Activated naive CD4-positive, alpha-beta T cell treated with anti-CD3 and anti-CD28 coated beads for 36 hours (primary cell): ENCODE measurements around the gene ATAD1. TPM values are rescaled to one million over a fixed set of nuclear protein-coding genes. Genes with fewer than 3 reads are reported as not detected.
"Not testable (repeated sequence)": the region's sequence is repeated elsewhere in the genome, so short reads cannot be mapped to it uniquely, and the experiment has no call there.

ENCODE experiments used
- CTCF ChIA-PET: fragments of 350-600 bp; sonication (Branson Sonifier 250); formaldehyde crosslinking; loops from one replicate; lab custom pipeline; 2021; ENCODE audit warnings: antibody characterized with exemption; lab: Charles Lee
- DNase-seq: peaks from one replicate; pipeline ENCODE4 v3.0.0-alpha.2; 2020
- H3K27ac Mint-ChIP-seq: one replicate; pipeline ENCODE4 v1.8.0; 2021; ENCODE audit warnings: mild to moderate bottlenecking, mixed read lengths
- H3K27me3 Mint-ChIP-seq: one replicate; pipeline ENCODE4 v1.8.0; 2021; ENCODE audit warnings: low read depth, mixed read lengths
- H3K36me3 Mint-ChIP-seq: one replicate; pipeline ENCODE4 v1.8.0; 2021; ENCODE audit warnings: low read depth, mixed read lengths
- H3K4me1 Mint-ChIP-seq: one replicate; pipeline ENCODE4 v1.8.0; 2021; ENCODE audit warnings: low read depth, mixed read lengths
- H3K4me3 Mint-ChIP-seq: one replicate; pipeline ENCODE4 v1.8.0; 2021; ENCODE audit warnings: mild to moderate bottlenecking, moderate library complexity, mixed read lengths
- H3K9me3 Mint-ChIP-seq: one replicate; pipeline ENCODE4 v1.8.0; 2021; ENCODE audit warnings: mixed read lengths
- intact Hi-C: fragments of 100-400 bp; cut with micrococcal nuclease; formaldehyde crosslinking; loops from one replicate; pipeline ENCODE4 v1.15.1; 2023
- total RNA-seq, 2 experiments: library from RNA; stranded (reverse); gene quantifications; one replicate each; pipeline ENCODE4 v1.2.3, GENCODE V29; 2021

ATAD1 gene
- total RNA-seq, 2 experiments from 2014 or later = 47.4 to 53.7 TPM

- Mint-ChIP-seq H3K36me3 (no peaks in the 10 kb centered on the region), H3K27ac (no peak overlapping the region), H3K9me3 (no peaks in the 10 kb centered on the region), H3K27me3 (no peaks in the 10 kb centered on the region), H3K4me1 (peaks cover 15% of the 10 kb centered on the region), H3K4me3 (no peak overlapping the region)
- no peak for DNase-seq
- intact Hi-C loops = no loop called here
- CTCF ChIA-PET = interaction anchor here (0.6 kb wide), 1 partner anchor 13 kb away, joined by 3 read pairs; no protein-coding TSS in a partner anchor
These were observed 71.1 kb downstream of the ATAD1 start for GRCh38 chr10:87746911-87747310.

DNA sequence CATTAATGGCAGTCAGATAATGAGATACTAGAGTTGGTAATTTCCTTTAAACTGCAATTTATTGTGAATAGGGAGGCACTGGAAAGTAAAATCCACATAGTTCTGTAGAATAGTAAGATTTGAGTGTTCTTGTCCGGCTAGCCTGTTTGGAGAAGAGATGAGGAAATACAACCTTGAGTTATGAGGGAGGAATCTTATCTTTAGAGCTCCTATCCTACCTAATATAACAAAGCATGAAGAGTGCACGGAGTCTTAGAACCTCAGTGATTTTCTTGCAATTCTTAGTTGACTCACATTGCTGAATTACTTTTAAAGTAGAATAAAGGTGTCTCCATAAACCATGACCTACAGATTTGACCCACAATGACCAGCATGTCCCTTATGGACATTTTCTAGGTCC lies 73.4 kb downstream of the ATAD1 start:
- H3K36me3 Mint-ChIP-seq = no peaks in the 10 kb centered on the region
- no peaks in the 10 kb centered on the region for H3K27me3 Mint-ChIP-seq
- no peak overlapping the region for H3K27ac Mint-ChIP-seq
- no peak for DNase-seq
- no peaks in the 10 kb centered on the region for H3K4me1 Mint-ChIP-seq
- no peaks in the 10 kb centered on the region for H3K9me3 Mint-ChIP-seq
- H3K4me3 Mint-ChIP-seq = no peak overlapping the region
- intact Hi-C loops = no loop called here
- CTCF ChIA-PET = interaction anchor here (0.6 to 1.5 kb wide), 3 partner anchors 9 to 1134 kb away, joined by 3 to 8 read pairs (median 3); no protein-coding TSS in a partner anchor

- H3K36me3 Mint-ChIP-seq, H3K4me3 Mint-ChIP-seq, H3K4me1 Mint-ChIP-seq, intact Hi-C loops, DNase-seq, H3K9me3 Mint-ChIP-seq, H3K27me3 Mint-ChIP-seq, H3K27ac Mint-ChIP-seq: not testable (repeated sequence)
- CTCF ChIA-PET = interaction anchor here (1.1 kb wide), 1 partner anchor 33 kb away, joined by 3 read pairs; no protein-coding TSS in a partner anchor
These were observed 74.9 kb downstream of the ATAD1 start for GRCh38 chr10:87742992-87743610.

GRCh38 chr10:87740254-87740655 lies 77.8 kb downstream of the ATAD1 start:
- no peak for DNase-seq
- peaks cover 13% of the 10 kb centered on the region for H3K27me3 Mint-ChIP-seq
- intact Hi-C loops = no loop called here
- no peaks in the 10 kb centered on the region for H3K4me1 Mint-ChIP-seq
- no peaks in the 10 kb centered on the region for H3K36me3 Mint-ChIP-seq
- no peak overlapping the region for H3K27ac Mint-ChIP-seq
- CTCF ChIA-PET = interaction anchor here (0.7 to 1.5 kb wide), 2 partner anchors 10 to 53 kb away, joined by 3 read pairs; no protein-coding TSS in a partner anchor
- no peak overlapping the region for H3K4me3 Mint-ChIP-seq
- H3K9me3 Mint-ChIP-seq = no peaks in the 10 kb centered on the region

GRCh38 chr10:87739703-87740102 lies 78.3 kb downstream of the ATAD1 start:
- H3K36me3 Mint-ChIP-seq = no peaks in the 10 kb centered on the region
- H3K27ac Mint-ChIP-seq = no peak overlapping the region
- DNase-seq = no peak
- H3K9me3 Mint-ChIP-seq = no peaks in the 10 kb centered on the region
- intact Hi-C loops = no loop called here
- H3K27me3 Mint-ChIP-seq = peaks cover 15% of the 10 kb centered on the region
- no peak overlapping the region for H3K4me3 Mint-ChIP-seq
- no peaks in the 10 kb centered on the region for H3K4me1 Mint-ChIP-seq
- CTCF ChIA-PET = interaction anchor here (0.7 kb wide), 1 partner anchor 52 kb away, joined by 3 read pairs; no protein-coding TSS in a partner anchor

DNA sequence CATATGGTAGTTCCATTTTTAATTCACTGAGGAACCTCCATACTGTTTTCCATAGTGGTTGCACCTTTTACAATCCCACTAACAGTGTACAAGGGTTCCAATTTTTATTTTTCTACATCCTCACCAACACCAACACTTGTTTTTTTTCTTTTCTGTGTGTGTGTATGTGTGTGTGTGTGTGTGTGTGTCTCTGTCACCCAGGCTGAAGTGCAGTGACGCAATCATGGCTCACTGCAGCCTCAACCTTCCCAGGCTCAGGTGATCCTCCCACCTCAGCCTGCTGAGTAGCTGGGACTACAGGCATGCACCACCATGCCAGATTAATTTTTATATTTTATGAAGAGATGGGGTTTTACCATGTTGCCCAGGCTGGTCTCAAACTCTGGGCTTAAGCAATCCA lies 79.8 kb downstream of the ATAD1 start:
- DNase-seq, H3K4me3 Mint-ChIP-seq, intact Hi-C loops, H3K27ac Mint-ChIP-seq, H3K4me1 Mint-ChIP-seq, H3K36me3 Mint-ChIP-seq, H3K9me3 Mint-ChIP-seq: not testable (repeated sequence)
- H3K27me3 Mint-ChIP-seq = peaks cover 15% of the 10 kb centered on the region
- CTCF ChIA-PET = interaction anchor here (1.1 kb wide), 1 partner anchor 83 kb away, joined by 3 read pairs; no protein-coding TSS in a partner anchor

DNA sequence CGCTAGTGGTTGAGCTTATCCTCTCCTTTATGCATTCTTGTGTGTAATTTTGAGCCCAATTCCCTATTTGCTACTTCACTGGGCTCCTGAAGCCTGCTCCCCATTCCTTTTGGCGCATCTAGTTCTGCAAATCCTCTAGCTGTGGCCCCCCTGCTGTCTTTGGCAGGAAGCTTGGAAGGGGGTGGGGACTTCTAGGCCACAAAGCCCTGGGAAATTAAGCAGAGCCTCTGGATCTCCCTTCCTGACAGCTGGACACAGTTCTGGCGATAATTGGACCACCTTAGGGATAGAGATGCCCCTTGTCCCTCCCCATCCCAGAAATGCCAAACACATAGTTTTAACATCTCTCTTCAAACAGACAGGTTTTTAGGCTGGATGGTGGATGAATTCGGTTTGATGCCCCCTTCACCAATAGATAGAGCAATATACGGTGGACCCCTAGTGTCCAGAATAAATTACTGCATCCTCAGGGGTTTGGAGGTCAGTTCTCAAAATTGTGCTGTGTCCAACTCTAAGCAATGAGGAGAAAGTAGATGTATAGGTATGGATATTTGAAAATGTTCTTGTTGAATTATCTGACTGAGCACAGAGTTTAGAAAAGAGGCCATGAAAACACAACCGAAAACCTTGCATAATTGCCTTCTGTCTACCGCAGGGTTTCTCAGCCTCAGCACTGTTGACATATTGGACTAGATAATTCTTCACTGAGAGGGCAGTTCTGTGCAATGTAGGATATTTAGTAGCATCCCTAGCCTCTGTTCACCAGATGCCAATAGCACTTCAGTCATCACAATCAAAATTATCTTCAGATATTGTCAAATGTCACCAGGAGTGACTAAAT lies 82.8 kb downstream of the ATAD1 start:
- CTCF ChIA-PET = interaction anchor here (0.6 to 2.8 kb wide), 12 partner anchors 9 to 202 kb away, joined by 3 to 8 read pairs (median 4); no protein-coding TSS in a partner anchor
- H3K9me3 Mint-ChIP-seq = no peaks in the 10 kb centered on the region
- H3K4me3 Mint-ChIP-seq = no peak overlapping the region
- H3K36me3 Mint-ChIP-seq = no peaks in the 10 kb centered on the region
- H3K27ac Mint-ChIP-seq = no peak overlapping the region
- peaks cover 15% of the 10 kb centered on the region for H3K27me3 Mint-ChIP-seq
- no peak for DNase-seq
- intact Hi-C loops = loop anchor here (1.0 kb wide), 2 partner anchors 79 to 202 kb away; no protein-coding TSS in a partner anchor
- no peaks in the 10 kb centered on the region for H3K4me1 Mint-ChIP-seq

DNA sequence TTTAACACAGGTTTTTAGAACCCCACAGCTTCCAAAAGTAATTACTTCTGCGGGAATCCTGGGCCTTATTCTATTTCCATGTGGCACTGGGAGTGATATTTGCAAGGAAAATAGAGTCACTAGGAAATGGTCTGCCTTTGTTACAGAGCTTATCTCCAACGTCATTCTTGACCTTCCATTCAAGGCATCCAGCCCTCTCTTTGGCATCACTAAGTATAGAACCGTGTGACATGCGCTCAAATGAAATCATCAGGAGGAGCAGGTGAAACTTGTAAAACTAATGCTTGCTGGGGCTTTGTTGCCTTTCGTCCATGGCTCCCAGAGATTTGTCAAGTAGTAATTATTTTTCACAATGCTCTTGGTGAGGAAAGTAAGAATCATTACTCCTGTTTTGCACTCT lies 84.9 kb downstream of the ATAD1 start:
- intact Hi-C loops = no loop called here
- CTCF ChIA-PET = interaction anchor here (0.6 to 2.8 kb wide), 8 partner anchors 12 to 200 kb away, joined by 3 to 7 read pairs (median 4); no protein-coding TSS in a partner anchor
- peaks cover 14% of the 10 kb centered on the region for H3K27me3 Mint-ChIP-seq
- no peaks in the 10 kb centered on the region for H3K9me3 Mint-ChIP-seq
- no peaks in the 10 kb centered on the region for H3K36me3 Mint-ChIP-seq
- H3K4me3 Mint-ChIP-seq = no peak overlapping the region
- H3K27ac Mint-ChIP-seq = no peak overlapping the region
- no peak for DNase-seq
- no peaks in the 10 kb centered on the region for H3K4me1 Mint-ChIP-seq

DNA sequence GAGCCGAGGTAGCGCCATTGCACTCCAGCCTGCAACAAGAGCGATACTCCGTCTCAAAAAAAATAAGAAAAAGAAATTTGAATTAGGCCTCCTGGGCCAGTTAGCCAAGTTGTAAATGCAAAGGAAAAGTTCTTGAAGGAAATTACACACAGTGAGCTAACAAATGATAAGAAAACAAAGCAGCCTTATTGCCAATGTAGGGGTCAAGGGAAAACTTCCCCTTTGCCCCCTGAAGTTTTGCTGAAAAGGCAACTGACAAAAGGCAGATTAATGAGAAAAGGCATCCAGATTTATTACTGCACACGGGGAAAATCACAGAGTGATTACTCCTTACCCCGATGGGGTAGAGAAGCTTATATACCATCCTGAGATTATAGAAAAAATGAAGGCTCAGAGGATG lies 88.1 kb downstream of the ATAD1 start:
- Mint-ChIP-seq H3K36me3 (no peaks in the 10 kb centered on the region), H3K4me3 (no peak overlapping the region), H3K27me3 (no peaks in the 10 kb centered on the region), H3K27ac (no peak overlapping the region), H3K4me1 (no peaks in the 10 kb centered on the region), H3K9me3 (no peaks in the 10 kb centered on the region)
- CTCF ChIA-PET = interaction anchor here (0.6 to 1.0 kb wide), 2 partner anchors 11 to 92 kb away, joined by 3 to 5 read pairs; no protein-coding TSS in a partner anchor
- no peak for DNase-seq
- intact Hi-C loops = no loop called here

DNA sequence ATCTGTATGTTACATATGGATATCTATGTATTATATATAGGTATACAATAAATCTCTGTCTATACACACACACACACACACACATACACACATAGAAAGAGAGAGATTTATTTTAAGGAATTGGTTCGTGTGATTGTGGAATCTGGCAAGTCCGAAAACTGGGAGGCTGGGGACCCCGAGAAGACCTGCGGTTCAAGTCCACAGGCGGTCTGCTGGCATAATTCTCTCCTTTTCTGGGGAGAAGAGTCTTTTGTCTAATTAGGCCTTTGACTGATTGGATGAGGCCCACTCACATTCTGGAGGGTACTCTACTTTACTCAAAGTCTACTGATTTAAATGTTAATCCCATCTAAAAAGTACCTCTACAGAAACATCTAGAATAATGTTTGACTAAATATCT lies 93.2 kb downstream of the ATAD1 start:
- Mint-ChIP-seq H3K36me3 (no peaks in the 10 kb centered on the region), H3K27me3 (no peaks in the 10 kb centered on the region), H3K4me3 (no peak overlapping the region), H3K4me1 (peaks cover 6% of the 10 kb centered on the region), H3K27ac (no peak overlapping the region), H3K9me3 (no peaks in the 10 kb centered on the region)
- CTCF ChIA-PET = no interaction called here
- intact Hi-C loops = no loop called here
- no peak for DNase-seq

DNA sequence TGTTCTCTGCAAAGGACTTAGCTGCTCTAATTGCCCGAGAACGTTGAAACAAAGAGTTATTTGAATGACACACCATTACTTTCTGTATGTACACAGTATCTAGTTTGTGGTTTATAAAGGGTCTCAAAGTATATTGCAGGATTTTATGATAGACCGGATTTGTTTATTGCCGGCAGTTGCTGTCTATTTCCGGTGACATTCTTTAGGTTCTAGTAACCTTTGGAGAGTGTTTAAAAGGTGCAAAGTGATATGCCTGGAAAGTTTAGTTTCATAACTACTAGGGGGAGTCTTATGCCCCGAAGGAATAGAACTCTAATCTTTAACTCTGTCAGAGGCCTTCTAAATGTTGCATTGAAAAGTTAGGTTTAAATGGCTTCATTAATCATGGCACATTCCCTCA lies 94.5 kb downstream of the ATAD1 start:
- H3K27me3 Mint-ChIP-seq = peaks cover 2% of the 10 kb centered on the region
- peaks cover 6% of the 10 kb centered on the region for H3K4me1 Mint-ChIP-seq
- H3K4me3 Mint-ChIP-seq = no peak overlapping the region
- DNase-seq = no peak
- CTCF ChIA-PET = interaction anchor here (0.6 kb wide), 1 partner anchor 109 kb away, joined by 3 read pairs; no protein-coding TSS in a partner anchor
- H3K36me3 Mint-ChIP-seq = no peaks in the 10 kb centered on the region
- intact Hi-C loops = no loop called here
- no peaks in the 10 kb centered on the region for H3K9me3 Mint-ChIP-seq
- no peak overlapping the region for H3K27ac Mint-ChIP-seq

GRCh38 chr10:87722716-87723115 lies 95.3 kb downstream of the ATAD1 start:
- H3K4me3 Mint-ChIP-seq = no peak overlapping the region
- no peak overlapping the region for H3K27ac Mint-ChIP-seq
- peaks cover 2% of the 10 kb centered on the region for H3K27me3 Mint-ChIP-seq
- no peaks in the 10 kb centered on the region for H3K36me3 Mint-ChIP-seq
- no peaks in the 10 kb centered on the region for H3K9me3 Mint-ChIP-seq
- DNase-seq = no peak
- CTCF ChIA-PET = interaction anchor here (0.6 kb wide), 1 partner anchor 110 kb away, joined by 3 read pairs; no protein-coding TSS in a partner anchor
- H3K4me1 Mint-ChIP-seq = peaks cover 6% of the 10 kb centered on the region
- intact Hi-C loops = no loop called here
